HG03108 (cell line): ENCODE data around the gene ANKRD55.
"Not testable (repeated sequence)": the region's sequence is repeated elsewhere in the genome, so short reads cannot be mapped to it uniquely, and the experiment has no call there.

Source experiments
- ATAC-seq: cut with Tn5 transposase; IDR thresholded peaks from one replicate; pipeline ENCODE4 v1.9.1; 2021; ENCODE audit warnings: moderate library complexity; ENCODE audit not compliant: unreplicated experiment

The ANKRD55 gene

GRCh38 chr5:56083286-56083854 is 149.8 kb downstream of the ANKRD55 start:
- no peak for ATAC-seq

DNA sequence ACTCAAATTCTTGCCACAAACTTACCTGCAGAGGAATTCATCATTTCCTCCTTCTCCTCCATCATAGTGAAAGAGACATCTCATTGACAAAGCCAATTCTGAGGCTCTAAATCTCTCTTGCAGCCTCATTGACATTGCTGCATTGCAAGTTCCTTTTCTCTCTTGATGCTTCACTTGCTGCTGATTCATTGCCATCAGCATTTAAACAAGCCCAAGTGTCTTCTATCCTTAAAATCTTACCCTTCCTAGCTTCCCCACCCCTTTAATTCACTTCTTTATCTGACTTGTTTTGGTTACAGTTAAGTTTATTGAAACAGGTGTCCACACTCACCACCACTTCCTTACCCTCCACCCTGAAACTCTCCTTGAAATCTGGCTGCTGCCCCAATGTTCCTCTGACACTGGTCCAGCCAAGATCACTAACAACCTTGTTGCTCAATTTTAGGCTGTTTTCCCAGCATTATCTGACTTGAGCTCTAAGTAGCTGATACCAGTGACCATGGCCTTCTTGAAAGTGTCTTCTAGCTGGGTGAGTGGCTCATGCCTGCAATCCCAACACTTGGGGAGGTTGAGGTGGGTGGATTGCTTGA is 152.0 kb downstream of the ANKRD55 start:
- peak; percentile 34 for ATAC-seq

- peak; percentile 84 for ATAC-seq
Observed at GRCh38 chr5:56080375-56081052, 152.6 kb downstream of the ANKRD55 start.

GRCh38 chr5:56079157-56079500 is 154.0 kb downstream of the ANKRD55 start:
- not testable (repeated sequence) for ATAC-seq

DNA sequence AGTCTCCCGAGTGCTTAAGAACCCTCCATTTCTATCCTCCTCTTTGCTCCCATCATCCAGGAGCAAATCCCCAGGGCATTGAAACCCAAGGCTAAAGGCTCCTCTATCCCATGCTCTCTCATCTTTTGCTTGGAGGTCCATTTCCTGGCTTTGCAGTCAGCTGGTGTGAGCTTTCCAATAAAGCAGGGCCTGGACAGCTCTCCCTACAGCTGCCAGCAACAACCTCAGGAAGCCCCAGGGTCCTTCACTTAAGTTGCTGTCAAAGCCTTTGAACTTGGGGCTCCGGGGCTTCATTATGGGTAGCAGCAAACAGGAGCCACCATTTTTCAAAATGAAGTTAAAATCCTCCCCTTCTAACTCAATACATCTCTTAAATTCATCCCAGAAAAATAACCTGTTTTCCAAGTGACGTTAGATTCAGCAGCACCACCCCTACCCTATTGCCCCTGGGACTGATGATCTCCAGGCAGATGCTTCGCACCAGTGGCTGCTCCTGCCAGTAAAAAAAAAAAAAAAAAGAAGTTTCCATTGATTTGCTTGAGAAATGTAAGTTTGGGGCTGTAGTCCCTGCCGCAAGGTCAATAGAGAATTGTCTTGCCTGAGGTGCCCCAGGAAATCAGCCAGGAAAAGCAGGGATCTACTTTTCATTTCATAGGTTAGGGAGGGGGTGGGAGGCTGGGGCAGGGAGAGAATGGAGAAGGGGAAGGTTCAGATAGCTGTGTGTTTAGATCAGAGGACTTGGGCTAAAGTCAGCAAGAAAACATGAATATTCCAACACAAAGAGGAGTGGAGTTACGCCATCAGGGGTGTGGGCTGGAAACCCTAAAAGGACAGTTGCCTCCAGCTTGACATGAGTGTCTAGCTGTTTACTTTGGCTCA is 154.6 kb downstream of the ANKRD55 start:
- ATAC-seq: no peak

GRCh38 chr5:56077796-56078233 is 155.3 kb downstream of the ANKRD55 start:
- no peak for ATAC-seq

GRCh38 chr5:56076486-56076885 is 156.6 kb downstream of the ANKRD55 start:
- ATAC-seq: no peak

- ATAC-seq: no peak
Observed at GRCh38 chr5:56075361-56075760, 157.8 kb downstream of the ANKRD55 start.

GRCh38 chr5:56072863-56073766 is 160.0 kb downstream of the ANKRD55 start:
- no peak for ATAC-seq

- ATAC-seq: no peak
Observed at GRCh38 chr5:56071470-56071869, 161.7 kb downstream of the ANKRD55 start.

- no peak for ATAC-seq
Observed at GRCh38 chr5:56070851-56071465, 162.2 kb downstream of the ANKRD55 start.

- ATAC-seq: no peak
Observed at GRCh38 chr5:56069652-56070226, 163.4 kb downstream of the ANKRD55 start.

GRCh38 chr5:56066931-56067450 is 166.1 kb downstream of the ANKRD55 start:
- no peak for ATAC-seq

GRCh38 chr5:56064984-56065383 is 168.1 kb downstream of the ANKRD55 start:
- ATAC-seq: no peak

- ATAC-seq: no peak
Observed at GRCh38 chr5:56060276-56061110, 172.6 kb downstream of the ANKRD55 start.

- ATAC-seq: no peak
Observed at GRCh38 chr5:56059854-56060253, 173.3 kb downstream of the ANKRD55 start.

DNA sequence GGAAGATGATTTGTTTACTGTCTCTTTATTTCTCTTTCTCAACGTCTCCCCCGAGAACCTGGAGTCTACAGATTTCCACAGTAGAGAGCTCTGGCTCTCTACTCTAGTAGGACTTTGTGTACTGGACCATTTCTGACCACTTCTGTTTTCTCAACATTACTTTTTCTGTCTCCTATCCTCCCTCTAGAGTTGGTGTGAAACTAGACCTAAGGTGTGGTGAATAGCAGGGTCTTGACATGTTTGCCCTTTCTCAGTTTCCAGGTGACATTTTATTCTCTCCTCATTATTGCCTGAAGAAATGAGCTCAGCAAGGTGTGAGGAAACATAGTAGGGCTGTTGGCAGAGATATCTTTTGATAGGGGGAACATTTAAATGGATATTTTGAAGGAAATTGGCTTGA is 176.3 kb downstream of the ANKRD55 start:
- ATAC-seq: peak; percentile 80

DNA sequence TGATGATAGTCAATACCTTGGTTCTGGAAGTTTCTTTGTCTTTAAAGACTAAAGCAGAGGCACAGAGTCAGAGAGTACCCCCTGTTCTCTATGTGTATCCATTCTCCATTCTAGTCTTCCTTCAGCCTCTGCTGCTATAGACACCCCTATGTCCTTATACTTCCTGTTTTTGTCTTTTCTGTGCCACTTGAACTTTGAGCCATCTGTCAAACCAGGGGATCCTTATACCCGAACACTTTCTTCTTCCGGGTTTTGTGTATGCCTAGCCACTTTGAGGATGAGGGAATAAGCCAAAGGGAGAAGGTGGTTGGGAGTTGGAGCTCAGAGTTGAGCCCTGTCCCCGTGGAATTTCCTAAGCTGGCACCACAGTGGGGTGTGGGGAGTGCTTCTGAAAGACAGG is 177.3 kb downstream of the ANKRD55 start:
- no peak for ATAC-seq

- no peak for ATAC-seq
Observed at GRCh38 chr5:56055287-56055686, 177.8 kb downstream of the ANKRD55 start.
